ENCODE measurements around the gene LTBP3.

LTBP3 gene

GRCh38 chr11:65585396-65586246, 27.5 kb upstream of the LTBP3 start:
- no peak for DNase-seq (ENCODE audit: low read depth in 2 of 2)

- DNase-seq (ENCODE audit: low read depth in 2 of 2), result no peak
Observed at GRCh38 chr11:65584723-65585171, 26.6 kb upstream of the LTBP3 start.

- no peak for DNase-seq (ENCODE audit: low read depth in 2 of 2)
Observed at GRCh38 chr11:65584106-65584505, 25.9 kb upstream of the LTBP3 start.

GRCh38 chr11:65583589-65583988, 25.4 kb upstream of the LTBP3 start:
- no peak for DNase-seq (ENCODE audit: low read depth in 2 of 2)

- no peak for DNase-seq (ENCODE audit: low read depth in 2 of 2)
Observed at GRCh38 chr11:65581928-65582327, 23.8 kb upstream of the LTBP3 start.

- no peak for DNase-seq (ENCODE audit: low read depth in 2 of 2)
Observed at GRCh38 chr11:65580756-65581155, 22.6 kb upstream of the LTBP3 start.

GRCh38 chr11:65580031-65580692, 22.0 kb upstream of the LTBP3 start:
- DNase-seq (ENCODE audit: low read depth in 2 of 2), result no peak

GRCh38 chr11:65579291-65579690, 21.1 kb upstream of the LTBP3 start:
- DNase-seq (ENCODE audit: low read depth in 2 of 2), result no peak

GRCh38 chr11:65578667-65579066, 20.5 kb upstream of the LTBP3 start:
- no peak for DNase-seq (ENCODE audit: low read depth in 2 of 2)

GRCh38 chr11:65578134-65578533, 20.0 kb upstream of the LTBP3 start:
- DNase-seq (ENCODE audit: low read depth in 2 of 2), result no peak

- DNase-seq (ENCODE audit: low read depth in 2 of 2), result no peak
Observed at GRCh38 chr11:65577756-65578109, 19.6 kb upstream of the LTBP3 start.

- DNase-seq (ENCODE audit: low read depth in 2 of 2), result no peak
Observed at GRCh38 chr11:65576867-65577755, 19.0 kb upstream of the LTBP3 start.

GRCh38 chr11:65576232-65576866, 18.2 kb upstream of the LTBP3 start:
- no peak for DNase-seq (ENCODE audit: low read depth in 2 of 2)

- DNase-seq (ENCODE audit: low read depth in 2 of 2), result peak; percentile 43 to 65
Observed at GRCh38 chr11:65575568-65576231, 17.5 kb upstream of the LTBP3 start, which contains the start of gene EHBP1L1. Gene EHBP1L1 (plus strand): TSS chr11:65576053. CDS start chr11:65576303, 250 bp downstream.

GRCh38 chr11:65574811-65575567, 16.8 kb upstream of the LTBP3 start:
- no peak for DNase-seq (ENCODE audit: low read depth in 2 of 2)

GRCh38 chr11:65574109-65574810, 16.1 kb upstream of the LTBP3 start:
- DNase-seq (ENCODE audit: low read depth in 2 of 2), result peak; percentile 64 to 75

- no peak for DNase-seq (ENCODE audit: low read depth in 2 of 2)
Observed at GRCh38 chr11:65573391-65574079, 15.4 kb upstream of the LTBP3 start.

- peak; percentile 73 to 77 for DNase-seq (ENCODE audit: low read depth in 2 of 2)
Observed at GRCh38 chr11:65572356-65573051, 14.3 kb upstream of the LTBP3 start, which contains the start of gene FAM89B. Gene FAM89B (plus strand): TSS chr11:65572538. CDS start chr11:65572670, 132 bp downstream.

All from stimulated activated CD8-positive, alpha-beta memory T cell treated with anti-CD3 and anti-CD28 coated beads, Interleukin-2, amount 100 ng/mL, for 1 hour (primary cell).